Aorta (tissue), 5 donors: Measurements from ENCODE around the gene IGSF9. TPM values are rescaled to one million over a fixed set of nuclear protein-coding genes. Genes with fewer than 3 reads are reported as not detected.

Experiments
- ATAC-seq: fragments of 200-7000 bp; cut with Tn5 transposase; one replicate; pipeline ENCODE4 v1.9.1; 2022; ENCODE audit warnings: moderate library complexity; ENCODE audit not compliant: low FRiP score
- DNase-seq, 2 donors: peaks; one replicate each; pipeline ENCODE4 v3.0.0-alpha.2; 2020
- H3K27ac ChIP-seq, 2 donors: one replicate each; pipeline ENCODE4 v1.5.1; 2013; ENCODE audit warnings: low read length in 2 of 2, mild to moderate bottlenecking in 2 of 2, moderate library complexity in 2 of 2, control low read depth in 1 of 2, inconsistent platforms in 1 of 2, low read depth in 1 of 2
- H3K27me3 ChIP-seq, 2 donors: one replicate each; pipeline ENCODE4 v1.6.1; 2013; ENCODE audit warnings: control low read depth in 1 of 2, low read length in 1 of 2, mild to moderate bottlenecking in 1 of 2, moderate library complexity in 1 of 2; ENCODE audit not compliant: insufficient read depth in 2 of 2, control insufficient read depth in 1 of 2
- H3K36me3 ChIP-seq, 2 donors: one replicate each; pipeline ENCODE4 v1.6.1; 2013; ENCODE audit warnings: control low read depth in 1 of 2, low read length in 1 of 2, mild to moderate bottlenecking in 1 of 2; ENCODE audit not compliant: insufficient read depth in 2 of 2, control insufficient read depth in 1 of 2
- H3K4me1 ChIP-seq, 2 donors: one replicate each; pipeline ENCODE4 v1.6.1; 2013; ENCODE audit warnings: low read length in 2 of 2, control low read depth in 1 of 2, mild to moderate bottlenecking in 1 of 2, moderate library complexity in 1 of 2; ENCODE audit not compliant: insufficient read depth in 2 of 2, control insufficient read depth in 1 of 2
- H3K4me3 ChIP-seq, 2 donors: one replicate each; pipeline ENCODE4 v1.5.1; 2013; ENCODE audit warnings: low read length in 2 of 2, control low read depth in 1 of 2, mild to moderate bottlenecking in 1 of 2
- H3K9me3 ChIP-seq: one replicate; pipeline ENCODE4 v1.6.1; 2013; ENCODE audit warnings: mild to moderate bottlenecking, low read length; ENCODE audit not compliant: control insufficient read depth
- WGBS, 2 donors: extraction: QIAGEN DNeasy Blood & Tissue Kit; methylation state at CpG; one replicate each; pipeline ENCODE4 v1.1.7; 2013; 5-methylcytosine and 5-hydroxymethylcytosine counted together
- intact Hi-C, 2 donors: fragments of 100-400 bp; cut with DNase I; formaldehyde crosslinking; loops; one replicate each; pipeline versions ENCODE4 v1.14.2 to v1.15.0; 2022
- polyA plus RNA-seq, 2 donors: library from polyadenylated mRNA; stranded (reverse); fragments of 200-250 nt; gene quantifications; one replicate each; pipeline ENCODE4 v1.2.3, GENCODE V29; 2013
- total RNA-seq, 2 donors: library from RNA; stranded (reverse); fragmentation: NEBNext Ultra II Directional; extraction: Animal tissue kit (Norgen Biotek cat#: 25700); gene quantifications; one replicate each; pipeline ENCODE4 v1.2.1, GENCODE V29; 2021
- donor health status: healthy with polysubstance abuse.
- donor health status: Bipolar disorder and iron deficiency.
- donor health status: DM: no; HTN: no; CAD: no.
- donor health status: DM: no; HTN: no; CAD: no.
- donor health status: DM: yes; HTN: yes; CAD: no.

The IGSF9 gene
- total and polyA plus RNA-seq, 4 donors, result 0.05 to 1.0 (median 0.30) TPM; not detected in 1

DNA sequence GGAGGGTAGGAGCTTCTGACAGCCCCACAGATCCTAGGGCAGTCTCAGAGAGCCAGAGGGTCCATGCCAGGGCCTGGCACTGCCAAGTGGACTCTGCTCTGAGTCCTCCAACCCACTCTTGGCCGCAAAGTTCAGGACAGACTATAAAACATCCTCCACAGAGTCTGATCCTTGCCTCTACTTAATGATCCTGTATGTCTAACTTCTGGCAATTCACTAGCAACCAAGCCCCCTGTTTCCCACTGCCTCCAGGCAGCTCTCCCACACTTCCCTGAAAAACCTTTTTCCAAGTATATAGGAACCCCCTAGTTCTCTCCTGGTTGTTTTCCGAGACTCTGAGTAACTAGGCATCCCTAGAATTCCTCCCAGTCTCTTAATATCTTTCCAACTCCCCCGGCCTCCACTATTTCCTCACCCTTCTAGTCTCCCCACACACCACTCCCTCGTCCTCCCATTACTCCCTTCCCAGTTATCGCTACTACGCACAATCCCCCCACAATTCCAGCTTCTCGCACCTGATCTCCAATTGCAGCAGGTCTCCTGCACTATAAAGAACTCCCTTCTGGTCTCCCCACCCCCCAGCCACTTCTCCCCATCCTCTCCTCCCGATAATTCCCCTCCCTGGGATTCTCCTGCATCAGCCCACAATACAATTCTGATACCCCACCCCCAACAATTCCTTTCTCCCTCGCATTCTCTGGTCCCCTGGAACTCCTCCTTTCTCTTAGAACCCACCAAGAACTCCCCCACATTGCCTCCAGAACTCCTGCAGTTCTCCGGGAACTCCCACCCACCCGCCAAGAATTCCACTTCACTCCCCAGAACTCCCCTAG, 574 bp downstream of the IGSF9 start:
- H3K4me3 ChIP-seq, result no peak overlapping the region
- ATAC-seq (no peak), DNase-seq (no peak)
- H3K9me3 ChIP-seq, result no peaks in the 10 kb centered on the region
- H3K36me3 ChIP-seq, result no peaks in the 10 kb centered on the region
- no peaks in the 10 kb centered on the region for H3K4me1 ChIP-seq
- 25 to 28% methylated on average over 11 of the region's 11 CpGs for WGBS, 2 donors
- no peaks in the 10 kb centered on the region for H3K27me3 ChIP-seq
- intact Hi-C loops, result loop anchor here (2.0 to 5.0 kb wide), 3 partner anchors 56 to 148 kb away; no protein-coding TSS in a partner anchor
- H3K27ac ChIP-seq, result no peak overlapping the region

DNA sequence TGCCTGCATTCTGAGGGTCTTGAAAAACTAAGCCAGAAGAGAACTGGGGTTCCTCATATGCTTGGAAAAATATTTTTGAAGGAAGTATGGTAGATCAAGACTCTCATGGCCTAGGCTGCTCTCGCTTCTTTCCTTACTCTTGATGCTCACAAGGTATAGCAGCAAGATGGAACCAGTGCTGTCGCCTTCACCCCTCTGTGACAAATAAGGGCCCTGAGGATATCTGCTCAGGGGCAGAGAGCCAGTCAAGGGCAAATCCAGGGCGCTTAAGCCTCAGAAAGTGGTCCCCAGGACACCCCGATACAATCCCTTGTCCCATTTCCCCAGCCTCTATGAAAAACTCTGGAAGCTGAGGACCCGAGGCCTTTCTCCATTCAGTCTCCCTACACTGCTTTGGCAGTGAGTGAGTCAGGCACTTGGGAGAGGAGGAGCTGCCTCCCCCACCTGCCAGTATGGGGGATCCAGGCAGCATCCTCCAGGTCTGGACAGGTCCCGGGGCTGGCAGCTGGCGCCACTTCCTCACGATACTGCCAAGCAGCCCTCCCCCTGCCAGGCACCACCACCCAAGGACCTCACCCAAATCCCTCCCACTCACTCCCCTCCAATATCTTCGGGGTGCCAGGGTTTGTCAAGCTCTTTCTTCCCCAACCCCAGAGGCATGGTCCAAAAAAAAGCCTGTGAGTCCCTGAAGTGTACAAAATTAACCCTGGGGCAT, 1.3 kb downstream of the IGSF9 start:
- DNase-seq, result no peak
- WGBS, 2 donors, result 72 to 80% methylated on average over 9 of the region's 9 CpGs
- intact Hi-C loops, result loop anchor here in 1 of 2 donors (2.0 to 5.0 kb wide), 2 partner anchors 57 to 147 kb away; no protein-coding TSS in a partner anchor
- no peak overlapping the region for H3K27ac ChIP-seq
- no peak for ATAC-seq
- H3K27me3 ChIP-seq, result no peaks in the 10 kb centered on the region
- H3K36me3 ChIP-seq, result no peaks in the 10 kb centered on the region
- H3K9me3 ChIP-seq, result no peaks in the 10 kb centered on the region
- H3K4me1 ChIP-seq, result no peaks in the 10 kb centered on the region
- H3K4me3 ChIP-seq, result no peak overlapping the region

DNA sequence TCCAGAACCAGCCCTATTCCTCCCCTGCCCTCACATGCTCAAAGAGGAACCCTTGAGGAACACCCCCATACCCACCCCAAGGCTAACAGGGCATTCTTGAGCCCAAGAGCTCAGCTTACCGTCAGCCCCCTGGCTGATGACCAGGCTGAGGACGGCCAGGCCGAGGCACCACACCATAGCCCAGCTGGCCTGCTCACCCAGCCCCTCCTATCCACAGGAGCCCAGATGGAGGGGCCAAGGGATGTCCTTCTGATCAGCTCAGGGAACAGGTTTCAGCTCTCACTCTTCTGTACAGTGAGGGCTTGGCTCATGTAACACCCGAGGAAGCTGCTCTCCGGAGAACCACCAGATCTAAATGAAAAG, 2.2 kb downstream of the IGSF9 start:
- Histone ChIP-seq H3K27me3 (no peaks in the 10 kb centered on the region), H3K4me1 (no peaks in the 10 kb centered on the region), H3K36me3 (no peaks in the 10 kb centered on the region), H3K27ac (no peak overlapping the region), H3K4me3 (no peak overlapping the region), H3K9me3 (no peaks in the 10 kb centered on the region)
- intact Hi-C loops, result loop anchor here in 1 of 2 donors (5.0 kb wide), 1 partner anchor 146 kb away; no protein-coding TSS in a partner anchor
- DNase-seq (no peak), ATAC-seq (no peak)
- 81 to 83% methylated on average over 5 of the region's 5 CpGs for WGBS, 2 donors

DNA sequence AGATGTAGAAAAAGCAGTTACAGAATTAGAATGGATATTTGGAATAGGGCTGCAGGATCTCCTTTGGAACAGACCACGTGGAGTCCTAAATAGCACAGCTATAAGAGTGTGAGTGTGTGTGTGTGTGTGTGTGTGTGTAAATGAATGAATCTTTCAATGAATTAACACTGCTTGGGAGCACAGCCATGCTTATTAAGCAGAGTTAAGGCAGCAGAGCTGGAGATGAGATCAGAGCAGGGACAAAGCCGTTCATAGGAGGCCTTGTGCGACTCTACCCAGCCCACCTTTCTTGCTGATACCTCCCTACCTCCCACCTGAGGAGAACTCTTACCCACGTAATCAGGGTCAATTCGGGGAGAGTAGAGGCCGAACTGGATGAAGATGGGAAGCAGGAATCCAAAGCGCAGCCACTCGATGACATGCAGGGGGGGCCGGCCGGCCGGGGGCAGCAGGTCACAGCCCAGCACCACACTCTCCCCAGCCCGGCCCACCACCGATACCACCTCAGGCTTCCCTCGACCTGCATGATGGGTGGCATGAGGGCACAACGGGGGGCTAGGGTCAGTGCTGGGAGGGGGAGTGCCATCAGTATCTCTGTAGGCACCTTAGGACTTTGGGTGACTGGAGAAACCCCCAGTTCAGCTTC, 2.7 kb downstream of the IGSF9 start:
- no peak for ATAC-seq
- DNase-seq, result peak in 1 of 2 donors; percentile 42
- no peaks in the 10 kb centered on the region for H3K9me3 ChIP-seq
- no peak overlapping the region for H3K4me3 ChIP-seq
- no peaks in the 10 kb centered on the region for H3K4me1 ChIP-seq
- no peaks in the 10 kb centered on the region for H3K36me3 ChIP-seq
- H3K27me3 ChIP-seq, result no peaks in the 10 kb centered on the region
- no peak overlapping the region for H3K27ac ChIP-seq
- intact Hi-C loops, result loop anchor here in 1 of 2 donors (5.0 kb wide), 1 partner anchor 145 kb away; no protein-coding TSS in a partner anchor
- 90% methylated on average over 15 of the region's 15 CpGs for WGBS, 2 donors

DNA sequence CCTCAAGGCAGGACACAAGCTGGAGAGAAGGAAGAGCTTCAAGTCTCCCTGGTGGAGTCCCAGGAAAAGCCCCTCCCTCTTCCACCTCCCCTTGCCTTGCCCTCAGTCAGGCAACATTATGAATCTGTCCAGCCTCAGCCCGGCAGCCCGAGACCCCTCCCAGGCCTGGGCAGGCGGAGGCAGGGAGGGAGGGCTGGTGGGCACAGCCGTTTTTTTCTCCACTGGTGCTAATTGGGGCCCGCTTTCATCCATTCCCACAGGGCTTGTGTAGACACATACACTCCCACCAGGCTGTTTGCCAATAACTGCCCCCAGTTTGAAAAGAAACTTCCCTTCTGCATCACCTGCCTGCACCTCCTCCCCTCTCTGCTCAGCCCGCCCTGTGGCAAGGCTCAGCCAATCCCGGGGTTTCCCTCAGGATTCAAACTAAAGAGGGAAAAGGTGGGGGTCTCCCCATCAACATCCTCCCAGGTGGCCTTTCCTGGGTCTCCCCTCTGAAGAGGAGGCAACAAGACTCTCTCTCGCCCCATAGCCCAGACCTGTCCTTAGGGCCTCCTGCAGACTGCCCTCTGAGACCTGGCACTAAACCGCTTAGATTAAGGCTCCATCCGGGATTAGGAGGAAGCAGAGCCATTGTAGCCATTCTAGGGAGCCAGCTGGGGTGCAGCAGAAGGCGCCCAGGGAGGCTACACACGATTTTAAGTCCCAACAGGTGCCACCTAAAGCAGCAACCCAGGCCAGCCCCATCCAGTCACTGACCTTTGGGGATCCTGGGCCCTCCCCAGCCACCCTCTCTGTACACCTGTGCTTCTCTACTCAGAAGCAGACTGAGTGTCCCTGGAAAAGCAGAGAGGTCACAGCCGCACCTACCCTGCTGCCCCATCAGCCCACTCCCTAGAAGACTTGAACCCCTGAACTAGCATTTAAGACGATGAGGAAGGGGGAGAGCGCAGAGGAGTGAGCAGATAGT, 3.5 kb downstream of the IGSF9 start:
- no peaks in the 10 kb centered on the region for H3K9me3 ChIP-seq
- WGBS, 2 donors, result 81 to 83% methylated on average over 14 to 15 of the region's 15 CpGs
- DNase-seq, result peak in 1 of 2 donors; percentile 48
- intact Hi-C loops, result loop anchor here in 1 of 2 donors (5.0 kb wide), 1 partner anchor 145 kb away; no protein-coding TSS in a partner anchor
- H3K27ac ChIP-seq, result no peak overlapping the region
- no peaks in the 10 kb centered on the region for H3K4me1 ChIP-seq
- H3K4me3 ChIP-seq, result no peak overlapping the region
- H3K27me3 ChIP-seq, result no peaks in the 10 kb centered on the region
- ATAC-seq, result no peak
- H3K36me3 ChIP-seq, result no peaks in the 10 kb centered on the region

DNA sequence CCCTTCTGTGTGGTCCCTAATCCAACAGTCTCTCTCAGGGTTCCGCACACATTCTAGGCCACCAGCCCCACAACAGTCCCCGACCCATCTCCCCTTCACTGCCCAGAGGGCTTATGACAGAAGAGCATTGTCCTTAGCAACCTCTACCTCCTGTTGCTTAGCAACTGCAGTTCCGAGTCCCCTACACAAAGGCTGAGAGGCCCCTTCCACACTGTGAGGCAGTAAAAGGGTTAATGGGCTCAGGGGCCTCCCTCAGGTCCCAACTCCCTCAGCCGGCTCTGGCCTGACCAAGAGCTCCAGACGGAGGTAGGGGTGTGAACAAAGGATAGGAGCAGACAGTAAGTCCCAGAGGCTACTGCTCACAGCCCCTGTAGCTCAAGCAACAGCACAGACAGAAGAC, 4.3 kb downstream of the IGSF9 start:
- Histone ChIP-seq H3K9me3 (no peaks in the 10 kb centered on the region), H3K4me1 (no peaks in the 10 kb centered on the region), H3K27ac (no peak overlapping the region), H3K36me3 (no peaks in the 10 kb centered on the region), H3K27me3 (no peaks in the 10 kb centered on the region), H3K4me3 (no peak overlapping the region)
- ATAC-seq (no peak), DNase-seq (peak in 1 of 2 donors; percentile 39)
- 73 to 86% methylated on average over 5 of the region's 5 CpGs for WGBS, 2 donors
- intact Hi-C loops, result loop anchor here in 1 of 2 donors (5.0 kb wide), 1 partner anchor 144 kb away; no protein-coding TSS in a partner anchor

DNA sequence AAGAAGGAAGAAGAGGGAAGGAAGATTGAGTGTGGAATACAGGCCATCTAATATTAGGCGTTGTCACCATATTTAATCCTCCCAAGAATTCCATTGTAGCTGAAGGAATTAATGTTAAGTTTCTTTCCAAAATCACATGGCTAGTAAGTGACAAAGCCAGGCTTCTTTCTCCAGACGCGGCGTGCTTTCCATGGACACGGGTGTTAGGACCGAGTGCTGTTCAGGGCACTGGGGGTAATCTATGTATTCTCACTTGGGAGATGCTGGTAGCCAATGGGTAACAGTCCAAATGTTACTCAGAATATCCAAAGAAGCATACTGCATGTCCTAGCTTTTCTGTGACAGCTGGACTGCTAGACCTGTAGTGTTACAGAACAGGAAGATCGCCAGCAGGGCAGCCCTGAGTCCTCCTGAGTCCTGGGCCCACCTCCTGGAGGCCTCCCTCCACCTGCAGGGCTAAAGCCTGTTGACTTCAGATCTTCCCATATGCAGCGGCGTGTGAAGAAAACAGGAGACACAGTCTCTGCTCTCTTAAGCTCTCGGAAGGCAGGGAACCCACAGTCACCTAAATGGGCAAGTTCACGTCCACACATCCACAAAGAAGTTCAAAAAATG, 5.3 kb downstream of the IGSF9 start:
- ATAC-seq (no peak), DNase-seq (peak in 1 of 2 donors; percentile 51)
- intact Hi-C loops, result loop anchor here in 1 of 2 donors (5.0 kb wide), 1 partner anchor 143 kb away; no protein-coding TSS in a partner anchor
- Histone ChIP-seq H3K36me3 (no peaks in the 10 kb centered on the region), H3K9me3 (no peaks in the 10 kb centered on the region), H3K27me3 (no peaks in the 10 kb centered on the region), H3K4me3 (no peak overlapping the region), H3K27ac (no peak overlapping the region), H3K4me1 (no peaks in the 10 kb centered on the region)
- 95 to 97% methylated on average over 11 of the region's 11 CpGs for WGBS, 2 donors
